ENCODE data around the gene ATXN1.

ATXN1 gene

GRCh38 chr6:16430391-16431089, 330.7 kb downstream of the ATXN1 start:
- TF ChIP-seq, protein P1, sequence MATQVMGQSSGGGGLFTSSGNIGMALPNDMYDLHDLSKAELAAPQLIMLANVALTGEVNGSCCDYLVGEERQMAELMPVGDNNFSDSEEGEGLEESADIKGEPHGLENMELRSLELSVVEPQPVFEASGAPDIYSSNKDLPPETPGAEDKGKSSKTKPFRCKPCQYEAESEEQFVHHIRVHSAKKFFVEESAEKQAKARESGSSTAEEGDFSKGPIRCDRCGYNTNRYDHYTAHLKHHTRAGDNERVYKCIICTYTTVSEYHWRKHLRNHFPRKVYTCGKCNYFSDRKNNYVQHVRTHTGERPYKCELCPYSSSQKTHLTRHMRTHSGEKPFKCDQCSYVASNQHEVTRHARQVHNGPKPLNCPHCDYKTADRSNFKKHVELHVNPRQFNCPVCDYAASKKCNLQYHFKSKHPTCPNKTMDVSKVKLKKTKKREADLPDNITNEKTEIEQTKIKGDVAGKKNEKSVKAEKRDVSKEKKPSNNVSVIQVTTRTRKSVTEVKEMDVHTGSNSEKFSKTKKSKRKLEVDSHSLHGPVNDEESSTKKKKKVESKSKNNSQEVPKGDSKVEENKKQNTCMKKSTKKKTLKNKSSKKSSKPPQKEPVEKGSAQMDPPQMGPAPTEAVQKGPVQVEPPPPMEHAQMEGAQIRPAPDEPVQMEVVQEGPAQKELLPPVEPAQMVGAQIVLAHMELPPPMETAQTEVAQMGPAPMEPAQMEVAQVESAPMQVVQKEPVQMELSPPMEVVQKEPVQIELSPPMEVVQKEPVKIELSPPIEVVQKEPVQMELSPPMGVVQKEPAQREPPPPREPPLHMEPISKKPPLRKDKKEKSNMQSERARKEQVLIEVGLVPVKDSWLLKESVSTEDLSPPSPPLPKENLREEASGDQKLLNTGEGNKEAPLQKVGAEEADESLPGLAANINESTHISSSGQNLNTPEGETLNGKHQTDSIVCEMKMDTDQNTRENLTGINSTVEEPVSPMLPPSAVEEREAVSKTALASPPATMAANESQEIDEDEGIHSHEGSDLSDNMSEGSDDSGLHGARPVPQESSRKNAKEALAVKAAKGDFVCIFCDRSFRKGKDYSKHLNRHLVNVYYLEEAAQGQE (IDR thresholded peaks at IDR 0.05; ENCODE audit: insufficient replicate concordance, low read depth), result no peak
- TF ChIP-seq POLR2AphosphoS5 (IDR thresholded peaks at IDR 0.05; ENCODE audit: low read depth), result no peak
- TF ChIP-seq SPI1 (IDR thresholded peaks at IDR 0.05; ENCODE audit: borderline replicate concordance, low read depth), result no peak
- no peak for TF ChIP-seq GABPA (IDR thresholded peaks at IDR 0.05; ENCODE audit: low read depth)
- TF ChIP-seq, protein P2, sequence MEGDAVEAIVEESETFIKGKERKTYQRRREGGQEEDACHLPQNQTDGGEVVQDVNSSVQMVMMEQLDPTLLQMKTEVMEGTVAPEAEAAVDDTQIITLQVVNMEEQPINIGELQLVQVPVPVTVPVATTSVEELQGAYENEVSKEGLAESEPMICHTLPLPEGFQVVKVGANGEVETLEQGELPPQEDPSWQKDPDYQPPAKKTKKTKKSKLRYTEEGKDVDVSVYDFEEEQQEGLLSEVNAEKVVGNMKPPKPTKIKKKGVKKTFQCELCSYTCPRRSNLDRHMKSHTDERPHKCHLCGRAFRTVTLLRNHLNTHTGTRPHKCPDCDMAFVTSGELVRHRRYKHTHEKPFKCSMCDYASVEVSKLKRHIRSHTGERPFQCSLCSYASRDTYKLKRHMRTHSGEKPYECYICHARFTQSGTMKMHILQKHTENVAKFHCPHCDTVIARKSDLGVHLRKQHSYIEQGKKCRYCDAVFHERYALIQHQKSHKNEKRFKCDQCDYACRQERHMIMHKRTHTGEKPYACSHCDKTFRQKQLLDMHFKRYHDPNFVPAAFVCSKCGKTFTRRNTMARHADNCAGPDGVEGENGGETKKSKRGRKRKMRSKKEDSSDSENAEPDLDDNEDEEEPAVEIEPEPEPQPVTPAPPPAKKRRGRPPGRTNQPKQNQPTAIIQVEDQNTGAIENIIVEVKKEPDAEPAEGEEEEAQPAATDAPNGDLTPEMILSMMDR (IDR thresholded peaks at IDR 0.05; ENCODE audit: insufficient read depth, low read length), result no peak
- no peak for DNase-seq (ENCODE audit: low read depth in 1 of 2, low spot score in 1 of 2)
- H3K27me3 ChIP-seq (ENCODE audit: insufficient read depth, poor library complexity, severe bottlenecking), result no peaks in the 10 kb centered on the region

GRCh38 chr6:16429669-16430068, 331.6 kb downstream of the ATXN1 start:
- H3K4me3 ChIP-seq (replicated peaks; ENCODE audit: insufficient read depth, low read length), result no peak overlapping the region
- no peak for TF ChIP-seq SPI1 (IDR thresholded peaks at IDR 0.05; ENCODE audit: borderline replicate concordance, low read depth)
- TF ChIP-seq, protein P2 (IDR thresholded peaks at IDR 0.05; ENCODE audit: insufficient read depth, low read length), result no peak
- TF ChIP-seq GABPA (IDR thresholded peaks at IDR 0.05; ENCODE audit: low read depth), result no peak
- TF ChIP-seq, protein P1 (IDR thresholded peaks at IDR 0.05; ENCODE audit: insufficient replicate concordance, low read depth), result no peak
- no peak for TF ChIP-seq POLR2AphosphoS5 (IDR thresholded peaks at IDR 0.05; ENCODE audit: low read depth)

More at GRCh38 chr6:16430391-16431089, 330.7 kb downstream of the ATXN1 start:
- no peak overlapping the region for H3K4me3 ChIP-seq (replicated peaks; ENCODE audit: insufficient read depth, low read length)
- H3K27ac ChIP-seq (replicated peaks), result no peak overlapping the region

GRCh38 chr6:16427124-16427523, 334.1 kb downstream of the ATXN1 start:
- Histone ChIP-seq H3K27me3 (ENCODE audit: insufficient read depth, poor library complexity, severe bottlenecking) (no peaks in the 10 kb centered on the region), H3K4me3 (replicated peaks; ENCODE audit: insufficient read depth, low read length) (no peak overlapping the region), H3K27ac (replicated peaks) (no peak overlapping the region)
- DNase-seq (ENCODE audit: low read depth in 1 of 2, low spot score in 1 of 2), result no peak
- TF ChIP-seq SPI1 (IDR thresholded peaks at IDR 0.05; ENCODE audit: borderline replicate concordance, low read depth) (no peak), GABPA (IDR thresholded peaks at IDR 0.05; ENCODE audit: low read depth) (no peak), POLR2AphosphoS5 (IDR thresholded peaks at IDR 0.05; ENCODE audit: low read depth) (no peak)
- TF ChIP-seq, protein P2 (IDR thresholded peaks at IDR 0.05; ENCODE audit: insufficient read depth, low read length), result no peak

More at GRCh38 chr6:16429669-16430068, 331.6 kb downstream of the ATXN1 start:
- Histone ChIP-seq H3K27me3 (ENCODE audit: insufficient read depth, poor library complexity, severe bottlenecking) (no peaks in the 10 kb centered on the region), H3K27ac (replicated peaks) (no peak overlapping the region)
- no peak for DNase-seq (ENCODE audit: low read depth in 1 of 2, low spot score in 1 of 2)

Data from HL-60 (cell line).